Esophagus squamous epithelium (tissue), 5 donors: ENCODE measurements around the gene NRIP1. TPM values are rescaled to one million over a fixed set of nuclear protein-coding genes. Genes with fewer than 3 reads are reported as not detected.

Experiments used
- DNase-seq: peaks from one replicate; lab custom pipeline; 2025; lab: John Stamatoyannopoulos, UW
- H3K27ac ChIP-seq, 4 donors: fragments of 200-600 bp; sonication (generic); one replicate each; pipeline ENCODE4 v1.5.1; 2016 to 2019; ENCODE audit warnings: mild to moderate bottlenecking in 1 of 4
- H3K27me3 ChIP-seq, 4 donors: fragments of 200-600 bp; sonication (generic); 1 replicate in 3 of 4; 2 replicates in 1 of 4; pipeline versions ENCODE4 v1.5.1 to v1.6.0; 2017 to 2021; ENCODE audit warnings: antibody characterized with exemption in 1 of 4
- H3K36me3 ChIP-seq, 3 donors: fragments of 200-600 bp; sonication (generic); one replicate each; pipeline ENCODE4 v1.5.1; 2016 to 2019
- H3K4me1 ChIP-seq, 3 donors: fragments of 200-600 bp; sonication (generic); one replicate each; pipeline ENCODE4 v1.5.1; 2017 to 2019
- H3K4me3 ChIP-seq, 4 donors: fragments of 200-600 bp; sonication (generic); 1 replicate in 3 of 4; 2 replicates in 1 of 4; pipeline ENCODE4 v1.5.1; 2016 to 2019; ENCODE audit warnings: mild to moderate bottlenecking in 2 of 4, moderate library complexity in 1 of 4
- H3K9me3 ChIP-seq, 3 donors: fragments of 200-600 bp; sonication (generic); one replicate each; pipeline ENCODE4 v1.5.1; 2016 to 2019
- CTCF ChIP-seq, 6 experiments: fragments of 450-650 bp in 4 of 6; fragments of 200-600 bp in 2 of 6; sonication (generic) in 2 of 6; IDR thresholded peaks; one replicate each; pipeline ENCODE4 v1.5.1; 2016 to 2019; ENCODE audit warnings: antibody characterized with exemption in 6 of 6, mild to moderate bottlenecking in 4 of 6, moderate library complexity in 4 of 6
- POLR2A ChIP-seq, 4 donors: fragments of 450-650 bp; IDR thresholded peaks; one replicate each; pipeline ENCODE4 v1.6.1; 2017; ENCODE audit warnings: antibody characterized with exemption in 4 of 4, mild to moderate bottlenecking in 4 of 4, moderate library complexity in 3 of 4
- WGBS, 2 donors: methylation state at CpG; one replicate each; pipeline ENCODE4 v1.1.5; 2018; 5-methylcytosine and 5-hydroxymethylcytosine counted together
- intact Hi-C: fragments of 100-400 bp; cut with DNase I; formaldehyde crosslinking; loops from one replicate; pipeline ENCODE4 v1.15.0; 2022
- total RNA-seq, 4 donors: library from RNA; depleted of rRNA; stranded (reverse); fragments of >200 nt; gene quantifications; one replicate each; pipeline ENCODE4 v1.1.0, GENCODE V29; 2016
- donor health status: DM: yes; HTN: yes; CAD: no.

NRIP1 gene
- total RNA-seq, 4 donors from 2014 or later = 13.2 to 37.0 (median 31.1) TPM

DNA sequence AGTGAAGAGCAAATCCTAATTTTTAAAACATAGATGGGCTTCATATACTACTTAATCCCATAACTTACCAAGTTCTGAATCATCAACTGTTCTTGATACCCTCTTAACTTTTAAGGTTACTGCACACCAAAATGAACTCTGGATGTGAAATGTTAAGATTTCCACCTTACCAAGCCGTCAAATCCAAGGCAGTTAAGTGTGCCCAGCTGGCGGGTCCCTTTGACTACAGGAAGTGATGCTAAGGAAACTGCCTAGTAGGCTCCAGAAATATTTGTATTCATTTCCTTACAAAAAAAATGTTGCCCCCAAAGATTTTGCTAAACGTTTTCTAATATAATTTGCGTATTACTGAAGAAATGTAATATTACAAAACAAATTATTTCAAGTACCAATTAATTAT is 10.7 kb downstream of the NRIP1 start:
- 64 to 69% methylated on average over 4 of the region's 4 CpGs for WGBS, 2 donors
- H3K9me3 ChIP-seq = no peaks in the 10 kb centered on the region
- H3K27ac ChIP-seq = no peak overlapping the region
- peaks cover 5 to 80% (median 43%) of the 10 kb centered on the region in 3 donors for H3K4me1 ChIP-seq
- intact Hi-C loops = no loop called here
- no peaks in the 10 kb centered on the region for H3K36me3 ChIP-seq
- no peak for TF ChIP-seq CTCF (IDR thresholded peaks at IDR 0.05)
- no peak for TF ChIP-seq POLR2A (IDR thresholded peaks at IDR 0.05)
- no peak for DNase-seq
- no peak overlapping the region for H3K4me3 ChIP-seq
- no peaks in the 10 kb centered on the region for H3K27me3 ChIP-seq

DNA sequence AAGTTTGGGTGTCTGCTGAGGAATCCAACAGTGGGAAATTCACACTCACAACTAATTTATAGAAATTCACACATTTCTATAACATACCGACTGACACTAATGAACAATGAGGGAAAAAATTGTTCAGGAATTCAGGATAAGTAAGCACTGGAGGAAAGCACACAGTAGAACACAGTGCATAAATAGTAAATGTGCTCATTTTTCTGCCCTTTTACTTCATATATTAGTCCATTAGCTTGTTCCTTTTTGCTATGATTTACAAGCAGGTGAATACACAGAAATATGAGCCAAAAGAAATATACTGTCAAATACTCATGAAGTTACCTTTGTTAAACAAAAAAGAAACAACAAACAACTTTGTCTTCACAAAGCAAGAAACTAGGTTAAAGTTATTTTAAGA is 11.3 kb downstream of the NRIP1 start:
- Histone ChIP-seq H3K27ac (no peak overlapping the region), H3K36me3 (no peaks in the 10 kb centered on the region), H3K4me3 (no peak overlapping the region), H3K9me3 (no peaks in the 10 kb centered on the region), H3K27me3 (no peaks in the 10 kb centered on the region), H3K4me1 (peaks cover 5 to 77% (median 37%) of the 10 kb centered on the region in 3 donors)
- 61 to 68% methylated on average over 1 of the region's 1 CpG for WGBS, 2 donors
- no peak for DNase-seq
- TF ChIP-seq CTCF (IDR thresholded peaks at IDR 0.05) = no peak
- no peak for TF ChIP-seq POLR2A (IDR thresholded peaks at IDR 0.05)
- intact Hi-C loops = no loop called here

- intact Hi-C loops = no loop called here
These were observed 12.4 kb downstream of the NRIP1 start for GRCh38 chr21:15052459-15052763.

GRCh38 chr21:15051644-15052458 is 12.9 kb downstream of the NRIP1 start:
- 22 to 37% methylated on average over 9 of the region's 9 CpGs for WGBS, 2 donors
- Histone ChIP-seq H3K4me1 (peaks cover 5 to 61% (median 24%) of the 10 kb centered on the region in 3 donors), H3K27me3 (no peaks in the 10 kb centered on the region), H3K27ac (no peak overlapping the region), H3K4me3 (peak overlapping the region in 1 of 4 donors; percentile 26), H3K9me3 (no peaks in the 10 kb centered on the region), H3K36me3 (no peaks in the 10 kb centered on the region)
- intact Hi-C loops = no loop called here
- TF ChIP-seq CTCF (IDR thresholded peaks at IDR 0.05) (no peak), POLR2A (IDR thresholded peaks at IDR 0.05) (no peak)
- DNase-seq = no peak

More at GRCh38 chr21:15052459-15052763, 12.4 kb downstream of the NRIP1 start:
- no peak overlapping the region for H3K27ac ChIP-seq
- 65 to 69% methylated on average over 4 of the region's 4 CpGs for WGBS, 2 donors
- H3K27me3 ChIP-seq = no peaks in the 10 kb centered on the region
- no peaks in the 10 kb centered on the region for H3K9me3 ChIP-seq
- DNase-seq = no peak
- H3K36me3 ChIP-seq = no peaks in the 10 kb centered on the region
- H3K4me3 ChIP-seq = peak overlapping the region in 1 of 4 donors; percentile 26
- H3K4me1 ChIP-seq = peaks cover 5 to 67% (median 27%) of the 10 kb centered on the region in 3 donors
- TF ChIP-seq POLR2A (IDR thresholded peaks at IDR 0.05) (no peak), CTCF (IDR thresholded peaks at IDR 0.05) (no peak)

DNA sequence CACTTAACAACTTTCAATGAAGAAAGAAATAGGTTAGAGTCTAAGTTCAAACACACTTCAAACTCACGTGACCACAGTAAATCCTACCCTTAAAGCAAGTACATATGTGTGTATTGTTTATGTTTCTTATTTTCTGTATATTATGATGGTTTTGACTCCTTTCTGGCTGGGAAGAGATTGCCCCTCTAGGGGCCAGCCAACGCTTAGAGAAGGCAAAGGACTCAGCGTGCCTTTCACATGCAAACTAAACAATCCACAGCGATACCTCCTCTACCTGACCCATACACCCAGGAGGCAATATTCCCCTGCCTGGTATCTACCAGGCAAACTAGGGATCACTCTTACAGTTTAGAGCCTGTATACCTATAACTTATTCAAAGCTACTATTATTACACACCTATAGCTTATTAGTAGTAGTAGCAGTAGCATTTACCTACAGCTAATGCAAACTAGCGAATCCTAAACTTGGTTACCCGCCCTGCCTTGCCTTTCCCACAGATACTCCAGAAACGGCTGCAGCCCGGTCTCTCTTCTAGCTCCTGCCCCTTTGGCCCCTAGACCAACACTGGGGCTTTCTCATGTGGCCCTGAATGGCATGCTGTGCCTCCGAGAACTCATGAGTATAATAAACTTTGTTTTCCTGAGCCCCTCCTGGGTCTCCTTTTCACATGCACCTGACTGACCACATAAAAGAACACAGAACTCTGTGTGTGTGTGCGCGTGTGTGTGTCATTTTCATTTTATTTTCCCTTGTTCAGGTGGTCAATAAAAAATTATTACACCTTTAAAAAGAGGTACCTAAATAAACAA is 14.0 kb downstream of the NRIP1 start:
- TF ChIP-seq CTCF (IDR thresholded peaks at IDR 0.05) (no peak), POLR2A (IDR thresholded peaks at IDR 0.05) (no peak)
- H3K4me1 ChIP-seq = peaks cover 5 to 56% (median 24%) of the 10 kb centered on the region in 3 donors
- WGBS, 2 donors = 73 to 77% methylated on average over 11 of the region's 11 CpGs
- no peaks in the 10 kb centered on the region for H3K27me3 ChIP-seq
- intact Hi-C loops = no loop called here
- no peaks in the 10 kb centered on the region for H3K9me3 ChIP-seq
- no peak for DNase-seq
- no peak overlapping the region for H3K4me3 ChIP-seq
- H3K36me3 ChIP-seq = no peaks in the 10 kb centered on the region
- H3K27ac ChIP-seq = no peak overlapping the region
